BLaER1 (cell line): ENCODE results near the gene GRIN1.

Experiments
- H3K27ac ChIP-seq: shearing (Covaris generic); formaldehyde crosslinking; 2 replicates; pipeline ENCODE4 v1.8.1; 2022
- H3K27me3 ChIP-seq: shearing (Covaris generic); formaldehyde crosslinking; 2 replicates; pipeline ENCODE4 v1.8.1; 2022
- H3K36me3 ChIP-seq: shearing (Covaris generic); formaldehyde crosslinking; 2 replicates; pipeline ENCODE4 v1.8.1; 2022
- H3K4me1 ChIP-seq: shearing (Covaris generic); formaldehyde crosslinking; 2 replicates; pipeline ENCODE4 v1.8.1; 2022
- H3K4me2 ChIP-seq: shearing (Covaris generic); formaldehyde crosslinking; 2 replicates; pipeline ENCODE4 v1.8.1; 2022
- H3K4me3 ChIP-seq: shearing (Covaris generic); formaldehyde crosslinking; 2 replicates; pipeline ENCODE4 v1.8.1; 2022
- H3K9ac ChIP-seq: shearing (Covaris generic); formaldehyde crosslinking; 2 replicates; pipeline ENCODE4 v1.8.1; 2022
- H3K9me3 ChIP-seq: shearing (Covaris generic); formaldehyde crosslinking; 2 replicates; pipeline ENCODE4 v1.8.1; 2022
- H4K20me1 ChIP-seq: shearing (Covaris generic); formaldehyde crosslinking; 2 replicates; pipeline ENCODE4 v1.8.1; 2022
- Cebpa-rat ChIP-seq: shearing (Covaris generic); IDR thresholded peaks from 2 replicates; pipeline ENCODE4 v1.8.1; 2022

Gene GRIN1

DNA sequence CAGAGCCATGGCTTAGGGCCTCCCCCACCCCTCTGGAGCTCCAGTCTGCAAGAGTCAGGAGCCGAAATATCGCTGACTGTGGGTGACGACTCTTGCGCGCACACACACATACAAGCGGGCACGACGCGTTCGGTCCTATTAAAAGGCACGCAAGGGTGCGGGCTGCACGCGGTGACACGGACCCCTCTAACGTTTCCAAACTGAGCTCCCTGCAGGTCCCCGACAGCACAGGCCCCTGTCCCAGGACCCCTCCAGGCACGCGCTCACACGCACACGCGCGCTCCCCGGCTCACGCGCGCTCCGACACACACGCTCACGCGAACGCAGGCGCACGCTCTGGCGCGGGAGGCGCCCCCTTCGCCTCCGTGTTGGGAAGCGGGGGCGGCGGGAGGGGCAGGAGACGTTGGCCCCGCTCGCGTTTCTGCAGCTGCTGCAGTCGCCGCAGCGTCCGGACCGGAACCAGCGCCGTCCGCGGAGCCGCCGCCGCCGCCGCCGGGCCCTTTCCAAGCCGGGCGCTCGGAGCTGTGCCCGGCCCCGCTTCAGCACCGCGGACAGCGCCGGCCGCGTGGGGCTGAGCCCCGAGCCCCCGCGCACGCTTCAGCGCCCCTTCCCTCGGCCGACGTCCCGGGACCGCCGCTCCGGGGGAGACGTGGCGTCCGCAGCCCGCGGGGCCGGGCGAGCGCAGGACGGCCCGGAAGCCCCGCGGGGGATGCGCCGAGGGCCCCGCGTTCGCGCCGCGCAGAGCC, at the start of gene GRIN1:
GRIN1 (plus strand) TSS at position 433 of the 746 bp plus-strand sequence. CDS start 333 bp downstream, outside the sequence.
- Histone ChIP-seq H3K36me3 (no peaks in the 10 kb centered on the region), H3K4me2 (peak within 1 kb of the TSS; percentile 74), H3K4me3 (no peak within 1 kb of the TSS), H3K9ac (no peak within 1 kb of the TSS), H4K20me1 (peaks cover 36% of the 10 kb centered on the region), H3K27ac (no peak within 1 kb of the TSS), H3K27me3 (peaks cover 88% of the 10 kb centered on the region), H3K9me3 (no peaks in the 10 kb centered on the region), H3K4me1 (peaks cover 32% of the 10 kb centered on the region)
- no peak for TF ChIP-seq Cebpa-rat

DNA sequence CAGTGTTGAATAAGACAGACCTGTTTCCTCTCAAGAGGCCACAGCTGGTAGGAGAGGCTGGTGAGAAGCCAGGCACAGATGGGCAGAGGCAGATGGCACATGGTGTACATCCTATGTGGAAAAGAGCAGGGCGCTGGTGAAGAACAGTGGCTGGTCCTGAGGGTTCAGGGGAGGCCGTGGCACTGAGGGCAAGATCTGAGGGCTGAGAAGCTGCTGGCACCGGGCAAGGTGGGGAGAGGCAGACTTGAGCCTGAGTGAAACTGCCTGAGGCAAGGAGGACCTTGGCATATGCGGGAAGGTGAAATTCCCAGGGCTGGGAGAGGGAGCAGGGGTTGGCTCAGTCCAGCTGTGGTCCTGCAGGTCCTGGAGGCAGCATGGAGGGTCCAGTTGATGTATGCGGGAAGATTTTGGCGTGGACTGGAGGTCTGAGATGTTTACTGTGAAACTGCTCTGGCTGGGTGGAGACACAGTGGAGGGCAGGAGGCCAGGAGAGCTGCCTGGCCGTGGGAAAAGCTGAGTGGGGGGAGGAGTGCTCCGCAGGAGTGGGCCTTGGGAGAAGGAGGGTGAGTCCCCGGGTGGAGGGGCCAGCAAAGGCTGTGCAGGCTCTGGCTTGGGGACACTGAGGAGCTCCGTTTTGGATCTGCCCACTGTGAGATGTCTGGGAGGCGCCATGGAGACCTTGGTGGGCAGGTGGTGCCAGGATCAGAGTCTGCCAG, 49.6 kb upstream of the GRIN1 start:
- peaks cover 60% of the 10 kb centered on the region for H3K4me1 ChIP-seq
- H4K20me1 ChIP-seq, result peaks cover 3% of the 10 kb centered on the region; the same call in 1 of the 2 replicates
- peak overlapping the region; percentile 73 for H3K27ac ChIP-seq
- peaks cover 33% of the 10 kb centered on the region for H3K36me3 ChIP-seq
- no peak overlapping the region for H3K4me3 ChIP-seq
- TF ChIP-seq Cebpa-rat, result no peak
- H3K9me3 ChIP-seq, result no peaks in the 10 kb centered on the region
- peak overlapping the region; percentile 65 for H3K9ac ChIP-seq
- peak overlapping the region; percentile 98 for H3K4me2 ChIP-seq
- H3K27me3 ChIP-seq, result no peaks in the 10 kb centered on the region

DNA sequence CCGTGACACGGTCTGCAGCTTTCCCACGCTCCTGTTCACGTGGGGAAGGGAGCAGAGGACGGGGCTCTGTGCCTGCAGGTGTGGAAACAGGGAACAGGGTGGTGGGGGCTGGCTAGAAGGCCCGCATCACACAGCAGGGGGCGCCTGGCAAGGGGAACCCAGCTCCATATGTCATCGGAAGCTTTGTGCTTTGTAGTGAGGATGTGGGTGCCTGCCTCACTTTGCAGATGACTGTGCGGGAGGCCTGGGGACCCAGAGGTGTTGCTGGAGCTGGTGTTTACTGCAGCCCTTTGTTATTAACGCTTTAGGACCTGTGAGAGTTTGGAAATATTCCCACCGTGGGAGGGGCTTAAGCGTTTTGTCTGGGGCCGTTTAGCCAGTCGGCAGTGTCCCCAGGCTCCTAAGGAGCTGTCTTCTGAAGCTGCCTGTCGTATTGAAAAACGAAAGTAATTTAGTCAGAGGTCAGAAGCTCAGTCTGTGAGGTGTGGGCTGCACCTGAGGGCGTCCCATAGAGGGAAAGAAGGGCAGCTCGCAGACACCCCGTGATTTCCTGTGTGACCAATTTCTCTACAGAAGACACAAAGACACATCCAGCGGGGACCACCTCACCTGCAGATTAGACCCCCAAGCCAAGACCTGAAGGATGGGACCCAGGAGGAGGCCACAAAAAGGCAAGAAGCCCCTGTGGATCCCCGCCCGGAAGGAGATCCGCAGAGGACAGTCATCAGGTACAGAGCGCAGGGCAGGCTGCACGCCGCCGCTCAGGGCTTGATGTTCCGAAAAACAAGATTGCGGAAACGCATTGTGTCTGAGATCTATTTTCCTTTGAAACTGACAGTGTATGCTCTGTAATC, 43.1 kb upstream of the GRIN1 start:
- Histone ChIP-seq H3K9me3 (peaks cover 3% of the 10 kb centered on the region), H3K27me3 (no peaks in the 10 kb centered on the region), H3K9ac (peak overlapping the region; percentile 52; the same call in 1 of the 2 replicates), H3K27ac (peak overlapping the region; percentile 58), H3K4me3 (peak overlapping the region; percentile 37; the same call in 1 of the 2 replicates), H3K36me3 (peaks cover 74% of the 10 kb centered on the region), H4K20me1 (0 out of 2 replicates have a peak, but pooled peaks cover 5% of the 10 kb centered on the region), H3K4me1 (peaks cover 29% of the 10 kb centered on the region), H3K4me2 (peak overlapping the region; percentile 80)
- no peak for TF ChIP-seq Cebpa-rat

DNA sequence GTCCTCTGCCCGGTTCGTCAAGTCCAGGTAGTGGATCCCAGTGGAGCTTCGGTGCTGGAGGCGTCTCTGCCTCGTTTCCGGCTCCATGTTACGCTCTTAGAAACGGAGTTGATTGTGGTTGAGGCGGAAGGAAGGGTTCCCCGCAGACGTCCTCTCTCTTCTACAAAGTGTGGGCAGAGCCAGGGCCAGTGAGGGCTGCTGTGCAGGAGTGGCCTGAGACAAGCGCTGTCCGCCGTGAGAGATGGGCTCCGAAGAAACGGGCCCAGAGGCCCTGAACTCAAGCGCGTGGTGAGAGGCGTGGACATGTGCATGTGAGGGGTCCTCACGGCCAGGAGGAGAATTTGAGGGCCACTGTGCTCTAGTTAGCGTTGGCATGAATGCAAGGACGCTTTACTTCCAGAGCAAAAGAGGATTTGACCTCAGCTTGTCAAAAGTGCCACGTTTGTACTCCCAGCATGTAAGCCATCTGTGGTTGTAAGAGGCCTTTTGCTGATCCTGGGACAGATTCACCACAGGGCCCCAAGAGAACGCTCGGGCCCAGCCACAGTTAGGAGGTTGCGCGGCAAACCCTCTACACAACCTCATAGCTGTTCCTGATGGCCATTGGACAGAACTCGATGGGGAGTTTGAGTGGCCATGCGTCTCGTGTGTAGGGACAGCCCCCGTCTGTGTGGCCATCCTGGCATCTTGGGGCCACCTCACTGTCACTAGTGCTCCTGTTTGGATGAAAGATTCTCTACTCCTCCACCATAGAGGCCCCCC, 42.0 kb upstream of the GRIN1 start:
- H3K36me3 ChIP-seq, result peaks cover 76% of the 10 kb centered on the region
- H3K9ac ChIP-seq, result no peak overlapping the region
- H3K9me3 ChIP-seq, result peaks cover 14% of the 10 kb centered on the region
- TF ChIP-seq Cebpa-rat, result no peak
- 0 out of 2 replicates have a peak, but pooled peaks cover 5% of the 10 kb centered on the region for H4K20me1 ChIP-seq
- peaks cover 29% of the 10 kb centered on the region for H3K4me1 ChIP-seq
- no peaks in the 10 kb centered on the region for H3K27me3 ChIP-seq
- H3K4me3 ChIP-seq, result no peak overlapping the region
- H3K4me2 ChIP-seq, result peak overlapping the region; percentile 80
- no peak overlapping the region for H3K27ac ChIP-seq

DNA sequence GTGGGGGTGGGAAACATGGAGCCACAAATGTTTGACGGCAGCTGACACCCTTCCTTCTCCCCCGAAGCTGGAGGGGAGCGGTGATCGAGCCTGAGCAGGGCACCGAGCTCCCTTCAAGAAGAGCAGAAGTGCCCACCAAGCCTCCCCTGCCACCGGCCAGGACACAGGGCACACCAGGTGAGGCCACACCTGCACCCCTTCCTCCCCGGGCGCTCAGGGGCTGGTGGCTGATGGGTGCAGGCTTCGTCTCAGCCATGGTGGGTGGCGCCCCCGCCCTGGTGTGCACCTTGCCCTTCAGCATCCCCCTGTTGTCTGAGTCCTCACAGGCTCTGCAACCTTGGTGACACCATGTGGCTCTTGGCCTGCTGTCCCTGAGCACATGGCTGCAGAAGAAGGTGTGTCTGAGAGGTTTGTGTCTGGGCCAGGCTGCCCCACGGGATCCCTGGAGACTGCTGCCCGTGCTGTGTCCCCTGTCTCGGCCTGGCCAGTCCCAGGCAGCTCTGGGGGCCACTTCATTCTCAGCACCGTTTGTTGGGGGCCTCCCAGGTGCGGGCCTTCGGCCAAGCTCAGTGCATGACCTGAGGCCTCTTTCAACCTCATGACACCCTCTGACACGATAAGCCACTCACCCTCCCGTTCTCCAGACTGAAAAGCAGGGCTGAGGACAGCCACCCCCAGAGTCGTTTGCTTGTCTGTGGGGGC, 41.0 kb upstream of the GRIN1 start:
- peaks cover 29% of the 10 kb centered on the region for H3K4me1 ChIP-seq
- H3K9ac ChIP-seq, result no peak overlapping the region
- no peak for TF ChIP-seq Cebpa-rat
- H4K20me1 ChIP-seq, result 0 out of 2 replicates have a peak, but pooled peaks cover 5% of the 10 kb centered on the region
- no peak overlapping the region; the same call in 1 of the 2 replicates for H3K4me2 ChIP-seq
- peaks cover 23% of the 10 kb centered on the region for H3K9me3 ChIP-seq
- peaks cover 76% of the 10 kb centered on the region for H3K36me3 ChIP-seq
- H3K27me3 ChIP-seq, result no peaks in the 10 kb centered on the region
- no peak overlapping the region for H3K4me3 ChIP-seq
- no peak overlapping the region for H3K27ac ChIP-seq

DNA sequence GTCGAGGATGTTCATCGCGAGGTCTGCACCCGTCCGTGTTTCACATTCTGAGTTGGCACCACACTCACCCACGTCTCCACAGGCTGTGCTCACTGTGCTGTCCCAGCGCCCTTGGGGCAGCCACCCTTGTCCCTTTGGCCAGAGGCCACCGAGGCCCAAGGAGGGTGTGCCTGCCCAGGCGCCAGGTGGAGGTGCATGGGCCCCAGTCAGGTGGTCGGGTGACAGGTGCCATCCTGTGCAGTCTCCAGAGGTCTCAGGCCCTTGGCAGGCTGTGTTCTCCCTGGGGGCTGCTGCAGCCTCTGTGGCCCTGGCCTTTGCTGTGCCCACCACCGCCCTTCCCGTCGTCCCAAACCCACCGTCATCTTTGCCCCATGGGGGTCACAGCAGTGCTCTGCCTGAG, 39.7 kb upstream of the GRIN1 start:
- Histone ChIP-seq H3K27me3 (no peaks in the 10 kb centered on the region), H3K9ac (no peak overlapping the region), H3K4me2 (no peak overlapping the region), H4K20me1 (0 out of 2 replicates have a peak, but pooled peaks cover 5% of the 10 kb centered on the region), H3K9me3 (peaks cover 34% of the 10 kb centered on the region), H3K36me3 (peaks cover 83% of the 10 kb centered on the region), H3K4me3 (no peak overlapping the region), H3K4me1 (peaks cover 29% of the 10 kb centered on the region), H3K27ac (no peak overlapping the region)
- TF ChIP-seq Cebpa-rat, result no peak

DNA sequence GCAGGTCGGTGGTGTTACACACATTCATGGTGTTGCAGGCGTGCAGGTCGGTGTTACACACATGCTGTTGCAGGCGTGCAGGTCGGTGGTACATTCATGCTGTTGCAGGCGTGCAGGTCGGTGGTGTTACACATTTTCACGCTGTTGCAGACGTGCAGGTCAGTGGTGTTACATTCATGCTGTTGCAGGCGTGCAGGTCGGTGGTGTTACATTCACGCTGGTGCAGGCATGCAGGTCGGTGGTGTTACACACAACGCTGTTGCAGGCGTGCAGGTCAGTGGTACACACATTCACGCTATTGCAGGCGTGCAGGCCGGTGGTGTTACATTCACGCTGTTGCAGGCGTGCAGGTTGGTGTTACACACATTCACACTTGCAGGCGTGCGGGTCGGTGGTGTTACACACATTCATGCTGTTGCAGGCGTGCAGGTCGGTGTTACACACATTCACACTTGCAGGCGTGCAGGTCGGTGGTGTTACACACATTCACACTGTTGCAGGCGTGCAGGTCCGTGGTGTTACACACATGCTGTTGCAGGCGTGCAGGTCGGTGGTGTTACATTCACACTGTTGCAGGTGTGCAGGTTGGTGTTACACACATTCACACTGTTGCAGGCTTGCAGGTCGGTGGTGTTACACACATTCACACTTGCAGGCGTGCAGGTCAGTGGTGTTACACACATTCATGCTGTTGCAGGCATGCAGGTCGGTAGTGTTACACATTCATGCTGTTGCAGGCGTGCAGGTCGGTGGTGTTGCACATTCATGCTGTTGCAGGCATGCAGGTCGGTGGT, 35.6 kb upstream of the GRIN1 start:
- no peak overlapping the region for H3K27ac ChIP-seq
- no peak overlapping the region for H3K9ac ChIP-seq
- H3K36me3 ChIP-seq, result peaks cover 98% of the 10 kb centered on the region
- H3K27me3 ChIP-seq, result no peaks in the 10 kb centered on the region
- TF ChIP-seq Cebpa-rat, result no peak
- peaks cover 34% of the 10 kb centered on the region for H3K9me3 ChIP-seq
- H3K4me3 ChIP-seq, result no peak overlapping the region
- no peaks in the 10 kb centered on the region for H3K4me1 ChIP-seq
- H3K4me2 ChIP-seq, result no peak overlapping the region
- H4K20me1 ChIP-seq, result peaks cover 34% of the 10 kb centered on the region
